Keratinocyte (primary cell): Measurements from ENCODE around the gene MARCHF2. TPM values are rescaled to one million over a fixed set of nuclear protein-coding genes. Genes with fewer than 3 reads are reported as not detected.

Experiments
- DNase-seq: peaks from one replicate; pipeline ENCODE4 v3.0.0-alpha.2; 2011; ENCODE audit warnings: low read depth, missing footprints, low spot score
- FAIRE-seq: peaks from 2 replicates; lab custom pipeline; 2011; peaks lifted over from hg19 to GRCh38; lab: Jason Lieb, UNC
- H2AFZ ChIP-seq: 2 replicates; pipeline ENCODE4 v1.6.0; 2012; ENCODE audit warnings: low read length, control low read depth, inconsistent platforms; ENCODE audit not compliant: control insufficient read depth
- H3K27ac ChIP-seq: 2 replicates; pipeline ENCODE4 v1.5.1; 2011; ENCODE audit warnings: low read length; ENCODE audit not compliant: control insufficient read depth, insufficient read depth
- H3K27me3 ChIP-seq: 3 replicates; pipeline ENCODE4 v1.6.0; 2011; ENCODE audit warnings: low read length; ENCODE audit not compliant: control insufficient read depth, insufficient read depth; ENCODE audit errors: extremely low read depth
- H3K36me3 ChIP-seq, 2 experiments: 2 replicates in 1 of 2; 3 replicates in 1 of 2; pipeline ENCODE4 v1.5.1; 2011; ENCODE audit warnings: low read length in 2 of 2, mild to moderate bottlenecking in 1 of 2; ENCODE audit not compliant: control insufficient read depth in 2 of 2, insufficient read depth in 2 of 2; ENCODE audit errors: extremely low read depth in 1 of 2
- H3K4me1 ChIP-seq: 3 replicates; pipeline ENCODE4 v1.5.1; 2011; ENCODE audit warnings: low read length; ENCODE audit not compliant: control insufficient read depth, insufficient read depth; ENCODE audit errors: extremely low read depth
- H3K4me2 ChIP-seq: 3 replicates; pipeline ENCODE4 v1.6.0; 2011; ENCODE audit warnings: low read depth, low read length; ENCODE audit not compliant: control insufficient read depth, insufficient read depth; ENCODE audit errors: extremely low read depth
- H3K4me3 ChIP-seq, 3 experiments: fragments of 200-600 bp in 1 of 3; sonication (generic) in 1 of 3; 2 replicates in 2 of 3; 3 replicates in 1 of 3; pipeline ENCODE4 v1.5.1; 2011 to 2016; ENCODE audit warnings: low read length in 3 of 3, mild to moderate bottlenecking in 3 of 3, control low read depth in 2 of 3, inconsistent platforms in 1 of 3, low read depth in 1 of 3, mixed read lengths in 1 of 3, mixed run types in 1 of 3, moderate library complexity in 1 of 3; ENCODE audit not compliant: control insufficient read depth in 2 of 3, insufficient read depth in 2 of 3; ENCODE audit errors: extremely low read depth in 1 of 3
- H3K79me2 ChIP-seq: 2 replicates; pipeline ENCODE4 v1.6.0; 2012; ENCODE audit warnings: low read length; ENCODE audit not compliant: control insufficient read depth, insufficient read depth
- H3K9ac ChIP-seq: 3 replicates; pipeline ENCODE4 v1.6.0; 2011; ENCODE audit warnings: low read length; ENCODE audit not compliant: control insufficient read depth, insufficient read depth; ENCODE audit errors: extremely low read depth
- H3K9me1 ChIP-seq: 3 replicates; pipeline ENCODE4 v1.6.0; 2011; ENCODE audit warnings: low read length; ENCODE audit not compliant: control insufficient read depth, insufficient read depth; ENCODE audit errors: extremely low read depth
- H3K9me3 ChIP-seq: 2 replicates; pipeline ENCODE4 v1.5.1; 2012; ENCODE audit warnings: low read depth, low read length; ENCODE audit not compliant: control insufficient read depth
- H4K20me1 ChIP-seq: 3 replicates; pipeline ENCODE4 v1.6.0; 2011; ENCODE audit warnings: low read length; ENCODE audit not compliant: control insufficient read depth, insufficient read depth; ENCODE audit errors: extremely low read depth
- CTCF ChIP-seq, 3 experiments: IDR thresholded peaks in 1 of 3; conservative IDR thresholded peaks in 1 of 3; optimal IDR thresholded peaks in 1 of 3; 2 replicates in 2 of 3; 3 replicates in 1 of 3; pipeline versions ENCODE3 to v1.5.1; 2011; ENCODE audit warnings: low read length in 3 of 3, mild to moderate bottlenecking in 3 of 3, moderate library complexity in 2 of 3, control low read depth in 1 of 3, inconsistent platforms in 1 of 3; ENCODE audit not compliant: insufficient read depth in 2 of 3; ENCODE audit errors: extremely low read depth in 1 of 3
- EZH2 ChIP-seq: IDR thresholded peaks from one replicate; pipeline ENCODE4 v1.6.1; 2012; ENCODE audit warnings: inconsistent platforms, mild to moderate bottlenecking, low read length, moderate library complexity
- dilution Hi-C: fragments of 300-500 bp; cut with MboI; formaldehyde crosslinking; loops from one replicate; pipeline ENCODE4 v1.7.0; 2020; ENCODE audit warnings: low sequenced_read_pairs; ENCODE audit not compliant: extremely low pct_ligation_motif_present
- polyA plus RNA-seq, 5 experiments: library from polyadenylated mRNA; depleted of rRNA in 3 of 5; stranded (reverse) in 3 of 5; stranded (forward) in 1 of 5; unstranded in 1 of 5; fragments of >200 nt; gene quantifications; 1 replicate in 1 of 5; 2 replicates in 3 of 5; 3 replicates in 1 of 5; pipeline versions ENCODE4 v1.2.1 to v1.2.3, GENCODE V29; 2011 to 2012; ENCODE audit warnings: missing spikeins in 2 of 5, low read depth in 1 of 5, low replicate concordance in 1 of 5

The MARCHF2 gene
- polyA plus RNA-seq, 1 donor (not counting 4 experiments of a cell fraction or from before 2014, with no cell fraction given), result 13.7 TPM

GRCh38 chr19:8398311-8398771 is 14.8 kb upstream of the MARCHF2 start:
- peaks cover 41% of the 10 kb centered on the region for H3K79me2 ChIP-seq
- dilution Hi-C loops, result no loop called here
- no peaks in the 10 kb centered on the region for H3K27me3 ChIP-seq
- DNase-seq (no peak), FAIRE-seq (no peak)
- peaks cover 36% of the 10 kb centered on the region for H3K4me1 ChIP-seq
- H3K9ac ChIP-seq, result no peak overlapping the region
- H3K4me3 ChIP-seq, result no peak overlapping the region
- H3K4me2 ChIP-seq, result no peak overlapping the region
- H2AFZ ChIP-seq, result no peak overlapping the region
- no peak overlapping the region for H3K27ac ChIP-seq
- peaks cover 4% of the 10 kb centered on the region for H3K9me1 ChIP-seq
- H3K36me3 ChIP-seq, result peaks cover 0 to 13% of the 10 kb centered on the region in 2 experiments
- no peaks in the 10 kb centered on the region for H3K9me3 ChIP-seq
- H4K20me1 ChIP-seq, result peaks cover 5% of the 10 kb centered on the region
- no peak for TF ChIP-seq CTCF (optimal IDR thresholded peaks at IDR 0.05 in 1 of 3, IDR thresholded peaks at IDR 0.05 in 1 of 3, conservative IDR thresholded peaks at IDR 0.05 in 1 of 3; ENCODE audit: extremely low read depth in 1 of 3, insufficient read depth in 2 of 3, low read length in 3 of 3)
- TF ChIP-seq EZH2, result no peak

DNA sequence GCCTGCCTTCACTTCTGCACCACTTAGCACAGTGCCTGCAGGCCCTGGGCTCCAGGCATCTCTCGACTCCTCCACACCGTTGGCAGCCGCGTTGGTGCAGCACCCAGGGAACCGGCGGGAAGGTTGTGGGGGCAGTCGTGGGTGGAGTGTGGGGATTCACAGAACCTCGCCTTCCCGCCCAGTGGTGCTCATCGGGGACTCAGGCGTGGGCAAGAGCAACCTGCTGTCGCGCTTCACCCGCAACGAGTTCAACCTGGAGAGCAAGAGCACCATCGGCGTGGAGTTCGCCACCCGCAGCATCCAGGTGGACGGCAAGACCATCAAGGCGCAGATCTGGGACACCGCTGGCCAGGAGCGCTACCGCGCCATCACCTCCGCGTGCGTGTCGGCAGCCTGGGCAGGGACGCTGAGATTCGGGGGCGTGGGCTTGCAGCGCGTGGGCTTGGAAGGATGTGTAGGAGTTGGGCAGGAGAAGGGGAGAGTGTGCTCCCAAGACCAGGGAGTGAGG is 13.4 kb upstream of the MARCHF2 start:
- H3K9me3 ChIP-seq, result no peaks in the 10 kb centered on the region
- no peak overlapping the region for H2AFZ ChIP-seq
- no peak overlapping the region for H3K9ac ChIP-seq
- peaks cover 5% of the 10 kb centered on the region for H4K20me1 ChIP-seq
- peaks cover 32% of the 10 kb centered on the region for H3K79me2 ChIP-seq
- peaks cover 30% of the 10 kb centered on the region for H3K4me1 ChIP-seq
- no peak overlapping the region for H3K27ac ChIP-seq
- H3K27me3 ChIP-seq, result no peaks in the 10 kb centered on the region
- peaks cover 4% of the 10 kb centered on the region for H3K9me1 ChIP-seq
- FAIRE-seq, result no peak
- dilution Hi-C loops, result no loop called here
- no peak overlapping the region for H3K4me2 ChIP-seq
- DNase-seq, result no peak
- no peak overlapping the region for H3K4me3 ChIP-seq
- peaks cover 3 to 14% of the 10 kb centered on the region in 2 experiments for H3K36me3 ChIP-seq
- no peak for TF ChIP-seq EZH2
- TF ChIP-seq CTCF (optimal IDR thresholded peaks at IDR 0.05 in 1 of 3, IDR thresholded peaks at IDR 0.05 in 1 of 3, conservative IDR thresholded peaks at IDR 0.05 in 1 of 3; ENCODE audit: extremely low read depth in 1 of 3, insufficient read depth in 2 of 3, low read length in 3 of 3), result no peak
